Measurements from ENCODE around the gene TMEM114.
"Not testable (repeated sequence)": the region's sequence is repeated elsewhere in the genome, so short reads cannot be mapped to it uniquely, and the experiment has no call there.

The TMEM114 gene

DNA sequence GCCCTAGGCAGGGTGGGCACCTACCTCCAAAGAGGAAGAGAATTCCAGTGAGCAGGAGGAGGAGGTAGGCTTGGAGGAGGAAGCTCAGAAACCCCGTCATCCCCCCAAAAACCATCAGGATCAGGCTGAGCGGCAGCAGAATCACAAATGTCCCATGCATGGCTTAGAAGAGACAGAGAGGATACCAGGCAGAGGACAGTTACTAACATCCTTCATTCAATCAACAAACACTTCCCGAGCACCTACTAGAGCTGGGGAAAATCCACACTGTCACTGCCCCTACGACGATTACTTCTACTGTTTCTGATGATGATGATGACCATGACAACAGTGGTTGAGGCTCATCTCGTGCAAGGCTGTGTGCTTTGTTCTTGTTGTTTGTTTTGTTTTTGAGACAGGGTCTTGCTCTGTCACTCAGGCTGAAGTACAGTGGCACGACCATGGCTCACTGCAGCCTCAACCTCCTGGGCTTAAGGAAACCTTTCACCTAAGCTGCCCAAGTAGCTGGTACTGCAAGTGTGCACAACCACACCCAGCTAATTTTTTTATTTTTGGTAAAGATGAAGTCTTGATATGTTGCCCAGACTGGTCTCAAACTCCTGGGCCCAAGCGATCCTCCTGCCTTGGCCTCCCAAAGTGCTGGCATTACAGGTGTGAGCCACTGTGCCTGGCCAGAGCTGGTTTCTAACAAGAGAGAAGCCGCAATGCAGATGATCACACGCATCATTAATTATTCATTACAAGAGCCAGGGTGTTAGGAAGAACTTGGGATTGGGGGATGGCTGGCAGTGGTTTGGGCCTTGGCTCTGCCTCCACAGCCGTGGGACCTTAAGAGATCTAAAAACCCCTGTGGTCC lies 18.0 kb downstream of the TMEM114 start:
- no peak for DNase-seq

GRCh38 chr16:8571061-8571596 lies 19.2 kb downstream of the TMEM114 start:
- no peak for DNase-seq

- not testable (repeated sequence) for DNase-seq
Measured at GRCh38 chr16:8570393-8570792, 19.9 kb downstream of the TMEM114 start.

- DNase-seq: no peak
Measured at GRCh38 chr16:8569650-8570346, 20.5 kb downstream of the TMEM114 start.

GRCh38 chr16:8568231-8568617 lies 22.1 kb downstream of the TMEM114 start:
- no peak for DNase-seq

GRCh38 chr16:8567355-8568230 lies 22.7 kb downstream of the TMEM114 start:
- DNase-seq: peak; percentile 74

DNA sequence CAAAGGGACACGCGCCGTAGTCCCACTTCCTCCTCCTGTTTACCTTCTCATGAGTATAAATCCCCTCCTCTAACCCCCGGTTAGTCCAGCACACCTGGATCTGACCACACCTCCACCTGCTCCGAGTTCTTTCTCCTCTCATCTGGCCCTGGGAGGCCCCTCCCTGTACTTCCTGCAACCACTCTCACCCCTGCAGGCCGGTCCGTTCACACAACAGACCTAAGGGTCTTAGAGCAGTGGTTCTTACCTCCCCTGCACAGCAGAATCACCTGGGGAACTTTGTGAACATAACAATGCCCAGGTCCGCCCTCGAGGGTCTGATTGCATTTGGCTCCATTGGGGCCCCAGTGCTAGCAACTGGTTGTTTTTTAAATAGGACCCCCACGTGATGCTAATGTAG lies 24.8 kb downstream of the TMEM114 start:
- DNase-seq: no peak

DNA sequence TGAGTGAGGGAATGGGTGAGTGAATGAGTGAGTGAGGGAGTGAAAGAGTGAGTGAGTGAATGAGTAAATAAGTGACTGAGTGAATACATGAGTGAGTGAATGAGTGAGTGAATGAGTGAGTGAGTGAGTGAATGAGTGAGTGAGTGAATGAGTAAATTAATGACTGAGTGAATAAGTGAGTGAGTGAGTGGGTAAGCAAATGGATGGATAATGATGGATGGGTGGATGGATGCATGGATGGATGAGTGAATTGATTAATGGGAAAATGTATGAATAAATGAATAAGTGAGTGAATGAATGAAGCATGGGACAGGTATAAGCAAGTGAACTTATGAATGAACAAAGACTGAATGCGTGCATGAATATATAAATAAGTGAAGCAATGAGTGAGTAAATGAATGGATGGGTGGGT lies 25.4 kb downstream of the TMEM114 start:
- no peak for DNase-seq

DNA sequence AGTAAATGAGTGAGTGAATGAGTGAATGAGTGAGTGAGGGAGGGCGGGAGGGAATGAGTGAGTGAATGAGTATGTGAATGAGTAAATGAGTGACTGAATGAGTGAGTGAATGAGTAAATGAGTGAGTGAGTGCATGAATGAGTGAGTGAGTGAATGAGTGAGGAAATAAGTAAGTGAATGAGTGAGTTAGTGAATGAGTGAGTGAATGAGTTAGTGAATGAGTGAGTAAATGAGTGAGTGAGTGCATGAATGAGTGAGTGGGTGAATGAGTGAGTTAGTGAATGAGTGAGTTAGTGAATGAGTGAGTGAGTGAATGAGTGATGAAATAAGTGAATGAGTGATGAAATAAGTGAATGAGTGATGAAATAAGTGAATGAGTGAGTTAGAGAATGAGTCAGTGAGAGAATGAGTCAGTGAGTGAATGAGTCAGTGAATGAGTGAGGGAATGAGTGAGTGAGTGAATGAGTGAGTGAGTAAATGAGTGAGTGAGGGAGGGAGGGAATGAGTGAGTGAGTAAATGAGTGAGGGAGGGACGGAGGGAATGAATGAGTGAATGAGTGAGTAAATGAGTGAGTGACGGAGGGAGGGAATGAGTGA lies 26.3 kb downstream of the TMEM114 start:
- not testable (repeated sequence) for DNase-seq

- no peak for DNase-seq
Measured at GRCh38 chr16:8561496-8561895, 28.8 kb downstream of the TMEM114 start.

GRCh38 chr16:8555400-8555799 lies 34.9 kb downstream of the TMEM114 start:
- no peak for DNase-seq

GRCh38 chr16:8554881-8555280 lies 35.4 kb downstream of the TMEM114 start:
- no peak for DNase-seq

DNA sequence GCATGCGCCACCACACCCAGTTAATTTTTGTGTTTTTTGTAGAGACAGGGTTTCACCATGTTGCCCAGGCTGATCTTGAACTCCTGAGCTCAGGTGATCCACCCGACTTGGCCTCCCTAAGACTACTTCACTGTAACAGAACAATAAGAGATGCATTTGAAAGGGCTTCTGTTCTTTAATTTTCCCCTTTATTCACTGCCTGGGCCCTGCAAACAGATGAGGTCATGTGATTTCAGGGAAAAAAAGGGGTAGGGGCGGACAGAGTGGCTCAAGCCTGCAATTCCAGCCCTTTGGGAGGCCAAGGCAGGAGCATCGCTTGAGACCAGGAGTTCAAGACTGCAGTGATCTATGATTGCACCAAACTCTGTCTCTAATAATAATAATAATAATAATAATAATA lies 36.3 kb downstream of the TMEM114 start:
- no peak for DNase-seq

GRCh38 chr16:8552487-8553221 lies 37.7 kb downstream of the TMEM114 start:
- no peak for DNase-seq

GRCh38 chr16:8551388-8552332 lies 38.7 kb downstream of the TMEM114 start:
- no peak for DNase-seq

GRCh38 chr16:8550728-8551387 lies 39.5 kb downstream of the TMEM114 start:
- no peak for DNase-seq

DNA sequence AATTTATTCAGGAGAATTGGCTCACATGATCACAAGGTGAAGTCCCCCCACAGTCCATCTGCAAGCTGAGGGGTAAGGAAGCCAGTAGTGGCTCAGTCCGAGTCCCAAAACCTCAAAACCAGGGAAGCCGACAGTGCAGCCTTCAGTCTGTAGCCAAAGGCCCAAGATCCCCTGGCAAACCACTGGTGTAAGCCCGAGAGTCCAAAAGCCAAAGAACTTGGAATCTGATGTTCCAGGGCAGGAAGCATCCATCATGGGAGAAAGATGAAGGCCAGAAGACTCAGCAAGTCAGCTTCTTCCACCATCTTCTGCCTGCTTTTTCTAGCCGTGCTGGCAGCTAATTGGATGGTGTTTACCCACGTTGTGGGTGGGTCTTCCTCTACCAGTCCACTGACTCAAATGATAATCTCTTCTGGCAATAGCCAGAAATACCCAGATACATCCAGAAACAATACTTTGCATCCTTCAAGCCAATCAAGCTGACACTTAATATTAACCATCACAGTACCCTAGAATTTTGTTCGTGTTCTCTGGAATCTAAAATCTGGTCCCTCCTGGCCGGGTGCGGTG lies 40.4 kb downstream of the TMEM114 start:
- no peak for DNase-seq

DNA sequence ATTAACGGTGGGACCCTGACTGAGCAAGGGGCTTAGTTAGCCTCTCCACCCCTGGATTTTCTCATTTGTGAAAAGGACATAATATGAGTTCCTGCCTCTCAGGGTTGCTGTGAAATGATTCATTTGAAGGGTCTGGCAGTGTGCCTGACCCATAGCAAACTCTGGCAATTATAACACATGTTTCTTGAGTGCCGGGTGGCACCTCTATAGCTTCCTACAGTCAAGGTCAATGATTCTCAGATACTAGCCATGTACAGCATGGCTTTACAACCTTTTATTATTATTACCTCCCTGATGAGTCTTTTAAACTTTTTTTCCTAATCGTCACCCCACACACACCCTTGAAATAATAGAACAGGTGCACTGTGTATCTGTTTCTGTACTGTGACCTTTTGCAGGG lies 42.1 kb downstream of the TMEM114 start:
- DNase-seq: no peak

- DNase-seq: no peak
Measured at GRCh38 chr16:8547762-8548161, 42.5 kb downstream of the TMEM114 start.

- no peak for DNase-seq
Measured at GRCh38 chr16:8544406-8544805, 45.9 kb downstream of the TMEM114 start.
